NCI-H2196 treated with DMSO at 0.1 percent for 48 hours (cell line): ENCODE measurements around the gene UIMC1.

Source experiments
- DNase-seq: peaks from one replicate; lab custom pipeline; 2025; ENCODE audit not compliant: unreplicated experiment; lab: John Stamatoyannopoulos, UW

The UIMC1 gene

GRCh38 chr5:176955895-176956294 lies 50.7 kb downstream of the UIMC1 start:
- DNase-seq = no peak

- DNase-seq = no peak
These were observed 52.5 kb downstream of the UIMC1 start for GRCh38 chr5:176954050-176954449.

GRCh38 chr5:176952531-176953193 lies 53.9 kb downstream of the UIMC1 start:
- DNase-seq = no peak

GRCh38 chr5:176948458-176948857 lies 58.1 kb downstream of the UIMC1 start:
- no peak for DNase-seq

GRCh38 chr5:176947847-176948246 lies 58.7 kb downstream of the UIMC1 start:
- no peak for DNase-seq

- no peak for DNase-seq
These were observed 62.3 kb downstream of the UIMC1 start for GRCh38 chr5:176944268-176944667.

- DNase-seq = no peak
These were observed 62.8 kb downstream of the UIMC1 start for GRCh38 chr5:176943816-176944215.

- DNase-seq = no peak
These were observed 64.6 kb downstream of the UIMC1 start for GRCh38 chr5:176941951-176942350.

- DNase-seq = no peak
These were observed 68.1 kb downstream of the UIMC1 start for GRCh38 chr5:176938472-176938871.

GRCh38 chr5:176935017-176935416 lies 71.6 kb downstream of the UIMC1 start:
- DNase-seq = no peak

GRCh38 chr5:176934309-176934930 lies 72.2 kb downstream of the UIMC1 start:
- no peak for DNase-seq

GRCh38 chr5:176929654-176930053 lies 76.9 kb downstream of the UIMC1 start:
- no peak for DNase-seq

GRCh38 chr5:176927562-176927961 lies 79.0 kb downstream of the UIMC1 start:
- DNase-seq = no peak

- DNase-seq = no peak
These were observed 83.8 kb downstream of the UIMC1 start for GRCh38 chr5:176922817-176923216.

GRCh38 chr5:176921714-176922113 lies 84.9 kb downstream of the UIMC1 start:
- no peak for DNase-seq

GRCh38 chr5:176918613-176919012 lies 88.0 kb downstream of the UIMC1 start:
- DNase-seq = no peak

GRCh38 chr5:176916337-176916736 lies 90.2 kb downstream of the UIMC1 start:
- DNase-seq = peak; percentile 51

GRCh38 chr5:176915906-176916305 lies 90.7 kb downstream of the UIMC1 start:
- no peak for DNase-seq

GRCh38 chr5:176912115-176912514 lies 94.5 kb downstream of the UIMC1 start:
- DNase-seq = no peak

GRCh38 chr5:176908675-176909368 lies 97.8 kb downstream of the UIMC1 start:
- DNase-seq = no peak

GRCh38 chr5:176906796-176907195 lies 99.8 kb downstream of the UIMC1 start:
- no peak for DNase-seq

- DNase-seq = no peak
These were observed 100.5 kb downstream of the UIMC1 start for GRCh38 chr5:176906126-176906525.
